Measurements from ENCODE around the gene TSPAN18.

- TF ChIP-seq, protein P1, sequence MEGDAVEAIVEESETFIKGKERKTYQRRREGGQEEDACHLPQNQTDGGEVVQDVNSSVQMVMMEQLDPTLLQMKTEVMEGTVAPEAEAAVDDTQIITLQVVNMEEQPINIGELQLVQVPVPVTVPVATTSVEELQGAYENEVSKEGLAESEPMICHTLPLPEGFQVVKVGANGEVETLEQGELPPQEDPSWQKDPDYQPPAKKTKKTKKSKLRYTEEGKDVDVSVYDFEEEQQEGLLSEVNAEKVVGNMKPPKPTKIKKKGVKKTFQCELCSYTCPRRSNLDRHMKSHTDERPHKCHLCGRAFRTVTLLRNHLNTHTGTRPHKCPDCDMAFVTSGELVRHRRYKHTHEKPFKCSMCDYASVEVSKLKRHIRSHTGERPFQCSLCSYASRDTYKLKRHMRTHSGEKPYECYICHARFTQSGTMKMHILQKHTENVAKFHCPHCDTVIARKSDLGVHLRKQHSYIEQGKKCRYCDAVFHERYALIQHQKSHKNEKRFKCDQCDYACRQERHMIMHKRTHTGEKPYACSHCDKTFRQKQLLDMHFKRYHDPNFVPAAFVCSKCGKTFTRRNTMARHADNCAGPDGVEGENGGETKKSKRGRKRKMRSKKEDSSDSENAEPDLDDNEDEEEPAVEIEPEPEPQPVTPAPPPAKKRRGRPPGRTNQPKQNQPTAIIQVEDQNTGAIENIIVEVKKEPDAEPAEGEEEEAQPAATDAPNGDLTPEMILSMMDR (IDR thresholded peaks at IDR 0.05; ENCODE audit: low read depth, low read length), result no peak
- TF ChIP-seq EZH2phosphoT487 (IDR thresholded peaks at IDR 0.05; ENCODE audit: low read depth), result no peak
Measured at GRCh38 chr11:44825058-44825785, 98.5 kb downstream of the TSPAN18 start.

All from OCI-LY3 (cell line).